GM18867 (cell line): Measurements from ENCODE around the gene SBDS.
"Not testable (repeated sequence)": the region's sequence is repeated elsewhere in the genome, so short reads cannot be mapped to it uniquely, and the experiment has no call there.

ENCODE experiments used
- ATAC-seq: cut with Tn5 transposase; IDR thresholded peaks from one replicate; pipeline ENCODE4 v1.9.1; 2021; ENCODE audit warnings: mild to moderate bottlenecking, moderate library complexity; ENCODE audit not compliant: unreplicated experiment

The SBDS gene

GRCh38 chr7:66995050-66995776, at the start of gene SBDS:
TSS of gene SBDS (minus strand) at chr7:66995586. CDS start at chr7:66995417, 169 bp downstream.
- ATAC-seq: peak; percentile 61

- ATAC-seq: not testable (repeated sequence)
These were observed 48.2 kb upstream of the SBDS start for GRCh38 chr7:67043559-67043930.

- not testable (repeated sequence) for ATAC-seq
These were observed 47.6 kb upstream of the SBDS start for GRCh38 chr7:67042781-67043558.

- not testable (repeated sequence) for ATAC-seq
These were observed 45.4 kb upstream of the SBDS start for GRCh38 chr7:67040832-67041231.

GRCh38 chr7:67036432-67037395, 41.3 kb upstream of the SBDS start:
- ATAC-seq: not testable (repeated sequence)

GRCh38 chr7:67033251-67033650, 37.9 kb upstream of the SBDS start:
- ATAC-seq: no peak

- not testable (repeated sequence) for ATAC-seq
These were observed 36.3 kb upstream of the SBDS start for GRCh38 chr7:67031685-67032084.

- not testable (repeated sequence) for ATAC-seq
These were observed 30.1 kb upstream of the SBDS start for GRCh38 chr7:67025459-67025858.

- no peak for ATAC-seq
These were observed 27.1 kb upstream of the SBDS start for GRCh38 chr7:67022511-67022910.

GRCh38 chr7:67021260-67021659, 25.9 kb upstream of the SBDS start:
- ATAC-seq: no peak

GRCh38 chr7:67019562-67020390, 24.4 kb upstream of the SBDS start:
- no peak for ATAC-seq

- ATAC-seq: no peak
These were observed 23.6 kb upstream of the SBDS start for GRCh38 chr7:67018940-67019339.

- ATAC-seq: not testable (repeated sequence)
These were observed 22.6 kb upstream of the SBDS start for GRCh38 chr7:67017971-67018370.

- ATAC-seq: not testable (repeated sequence)
These were observed 18.8 kb upstream of the SBDS start for GRCh38 chr7:67014076-67014622.

GRCh38 chr7:67009677-67010076, 14.3 kb upstream of the SBDS start:
- not testable (repeated sequence) for ATAC-seq

- ATAC-seq: no peak
These were observed 12.9 kb upstream of the SBDS start for GRCh38 chr7:67008260-67008659.

GRCh38 chr7:67006965-67007364, 11.6 kb upstream of the SBDS start:
- no peak for ATAC-seq

- not testable (repeated sequence) for ATAC-seq
These were observed 8.8 kb upstream of the SBDS start for GRCh38 chr7:67004145-67004544.

GRCh38 chr7:67000601-67001258, 5.3 kb upstream of the SBDS start:
- not testable (repeated sequence) for ATAC-seq
